ENCODE data around the gene ZFHX3. TPM values are rescaled to one million over a fixed set of nuclear protein-coding genes. Genes with fewer than 3 reads are reported as not detected.

ZFHX3 gene
- total and polyA plus RNA-seq, 9 donors = 3.4 to 17.6 (median 11.9) TPM

- Histone ChIP-seq H3K4me3 (no peak overlapping the region), H3K4me1 (ENCODE audit: insufficient read depth) (peaks cover 2% of the 10 kb centered on the region), H3K27me3 (no peaks in the 10 kb centered on the region), H3K27ac (no peak overlapping the region), H3K9me3 (no peaks in the 10 kb centered on the region), H3K36me3 (no peaks in the 10 kb centered on the region)
- DNase-seq = no peak
- TF ChIP-seq CTCF (IDR thresholded peaks at IDR 0.05) (no peak), EP300 (IDR thresholded peaks at IDR 0.05) (no peak), POLR2A (IDR thresholded peaks at IDR 0.05) (no peak)
- intact Hi-C loops (cut with DNase I) = no loop called here
- WGBS, 3 donors = 79 to 81% (median 80%) methylated on average over 19 of the region's 19 CpGs
These were observed 169.3 kb downstream of the ZFHX3 start for GRCh38 chr16:72878301-72879269.

- H3K27me3 ChIP-seq = no peaks in the 10 kb centered on the region
- WGBS, 3 donors = 70 to 73% (median 72%) methylated on average over 12 of the region's 12 CpGs
- TF ChIP-seq EP300 (IDR thresholded peaks at IDR 0.05) (no peak), POLR2A (IDR thresholded peaks at IDR 0.05) (no peak), CTCF (IDR thresholded peaks at IDR 0.05) (no peak)
- intact Hi-C loops (cut with DNase I) = no loop called here
- no peak for DNase-seq
- H3K36me3 ChIP-seq = no peaks in the 10 kb centered on the region
- no peak overlapping the region for H3K4me3 ChIP-seq
- peaks cover 2% of the 10 kb centered on the region for H3K4me1 ChIP-seq (ENCODE audit: insufficient read depth)
- H3K9me3 ChIP-seq = no peaks in the 10 kb centered on the region
- H3K27ac ChIP-seq = no peak overlapping the region
These were observed 170.4 kb downstream of the ZFHX3 start for GRCh38 chr16:72877374-72878028.

- Histone ChIP-seq H3K27ac (no peak overlapping the region), H3K4me1 (ENCODE audit: insufficient read depth) (peaks cover 2% of the 10 kb centered on the region), H3K27me3 (no peaks in the 10 kb centered on the region), H3K9me3 (no peaks in the 10 kb centered on the region), H3K36me3 (no peaks in the 10 kb centered on the region), H3K4me3 (no peak overlapping the region)
- WGBS, 3 donors = 88 to 91% (median 89%) methylated on average over 9 of the region's 9 CpGs
- TF ChIP-seq EP300 (IDR thresholded peaks at IDR 0.05) (no peak), POLR2A (IDR thresholded peaks at IDR 0.05) (no peak), CTCF (IDR thresholded peaks at IDR 0.05) (no peak)
- DNase-seq = no peak
- intact Hi-C loops (cut with DNase I) = no loop called here
These were observed 171.0 kb downstream of the ZFHX3 start for GRCh38 chr16:72876981-72877373.

GRCh38 chr16:72876221-72876620, 171.7 kb downstream of the ZFHX3 start:
- no peaks in the 10 kb centered on the region for H3K27me3 ChIP-seq
- no peaks in the 10 kb centered on the region for H3K9me3 ChIP-seq
- no peaks in the 10 kb centered on the region for H3K36me3 ChIP-seq
- TF ChIP-seq EP300 (IDR thresholded peaks at IDR 0.05) = no peak
- no peak for TF ChIP-seq CTCF (IDR thresholded peaks at IDR 0.05)
- TF ChIP-seq POLR2A (IDR thresholded peaks at IDR 0.05) = no peak
- H3K4me1 ChIP-seq (ENCODE audit: insufficient read depth) = peaks cover 2% of the 10 kb centered on the region
- intact Hi-C loops (cut with DNase I) = no loop called here
- DNase-seq = no peak
- no peak overlapping the region for H3K4me3 ChIP-seq
- WGBS, 3 donors = 62 to 77% (median 72%) methylated on average over 8 of the region's 8 CpGs
- no peak overlapping the region for H3K27ac ChIP-seq

Data from ovary (tissue), 9 donors.